ENCODE results near the gene IQSEC1.

IQSEC1 gene

DNA sequence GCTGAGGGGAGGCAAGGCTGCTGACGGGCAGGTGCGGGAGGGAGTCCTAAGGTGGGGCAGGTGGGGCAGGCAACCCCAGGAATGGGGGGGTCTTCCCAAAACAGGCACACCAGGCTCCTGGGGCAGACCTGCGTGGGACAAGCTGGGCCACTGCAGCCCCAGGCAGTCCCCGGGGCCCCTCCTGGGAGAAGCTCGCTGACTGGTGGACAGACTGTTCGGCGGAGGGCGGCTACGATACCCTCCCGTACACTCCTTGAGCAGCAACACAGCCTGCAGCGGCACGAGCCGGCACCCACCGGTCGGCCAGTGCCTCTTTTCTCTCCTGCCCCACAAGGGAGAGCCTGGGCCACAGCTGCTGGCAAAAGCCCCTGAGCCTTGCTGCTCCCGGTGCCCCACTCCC lies 165.9 kb downstream of the IQSEC1 start:
- in situ Hi-C loops (cut with HindIII; ENCODE audit: low sequenced_read_pairs) = no loop called here
- H3K4me3 ChIP-seq (ENCODE audit: low read depth, low read length) = no peak overlapping the region
- TF ChIP-seq, protein P1, sequence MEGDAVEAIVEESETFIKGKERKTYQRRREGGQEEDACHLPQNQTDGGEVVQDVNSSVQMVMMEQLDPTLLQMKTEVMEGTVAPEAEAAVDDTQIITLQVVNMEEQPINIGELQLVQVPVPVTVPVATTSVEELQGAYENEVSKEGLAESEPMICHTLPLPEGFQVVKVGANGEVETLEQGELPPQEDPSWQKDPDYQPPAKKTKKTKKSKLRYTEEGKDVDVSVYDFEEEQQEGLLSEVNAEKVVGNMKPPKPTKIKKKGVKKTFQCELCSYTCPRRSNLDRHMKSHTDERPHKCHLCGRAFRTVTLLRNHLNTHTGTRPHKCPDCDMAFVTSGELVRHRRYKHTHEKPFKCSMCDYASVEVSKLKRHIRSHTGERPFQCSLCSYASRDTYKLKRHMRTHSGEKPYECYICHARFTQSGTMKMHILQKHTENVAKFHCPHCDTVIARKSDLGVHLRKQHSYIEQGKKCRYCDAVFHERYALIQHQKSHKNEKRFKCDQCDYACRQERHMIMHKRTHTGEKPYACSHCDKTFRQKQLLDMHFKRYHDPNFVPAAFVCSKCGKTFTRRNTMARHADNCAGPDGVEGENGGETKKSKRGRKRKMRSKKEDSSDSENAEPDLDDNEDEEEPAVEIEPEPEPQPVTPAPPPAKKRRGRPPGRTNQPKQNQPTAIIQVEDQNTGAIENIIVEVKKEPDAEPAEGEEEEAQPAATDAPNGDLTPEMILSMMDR (IDR thresholded peaks at IDR 0.05; ENCODE audit: low read depth, low read length) = no peak
- no peak for DNase-seq (ENCODE audit: low read depth, low spot score)

- no peak overlapping the region for H3K4me3 ChIP-seq (ENCODE audit: low read depth, low read length)
- in situ Hi-C loops (cut with HindIII; ENCODE audit: low sequenced_read_pairs) = no loop called here
These were observed 166.3 kb downstream of the IQSEC1 start for GRCh38 chr3:12906916-12907290.

GRCh38 chr3:12906141-12906915 lies 166.9 kb downstream of the IQSEC1 start:
- H3K4me3 ChIP-seq (ENCODE audit: low read depth, low read length) = no peak overlapping the region
- in situ Hi-C loops (cut with HindIII; ENCODE audit: low sequenced_read_pairs) = no loop called here
- TF ChIP-seq, protein P1 (IDR thresholded peaks at IDR 0.05; ENCODE audit: low read depth, low read length) = no peak
- no peak for DNase-seq (ENCODE audit: low read depth, low spot score)

More at GRCh38 chr3:12906916-12907290, 166.3 kb downstream of the IQSEC1 start:
- DNase-seq (ENCODE audit: low read depth, low spot score) = no peak
- TF ChIP-seq, protein P1 (IDR thresholded peaks at IDR 0.05; ENCODE audit: low read depth, low read length) = no peak

- TF ChIP-seq, protein P1 (IDR thresholded peaks at IDR 0.05; ENCODE audit: low read depth, low read length) = no peak
- DNase-seq (ENCODE audit: low read depth, low spot score) = no peak
- in situ Hi-C loops (cut with HindIII; ENCODE audit: low sequenced_read_pairs) = no loop called here
- H3K4me3 ChIP-seq (ENCODE audit: low read depth, low read length) = no peak overlapping the region
These were observed 167.7 kb downstream of the IQSEC1 start for GRCh38 chr3:12905316-12906071.

DNA sequence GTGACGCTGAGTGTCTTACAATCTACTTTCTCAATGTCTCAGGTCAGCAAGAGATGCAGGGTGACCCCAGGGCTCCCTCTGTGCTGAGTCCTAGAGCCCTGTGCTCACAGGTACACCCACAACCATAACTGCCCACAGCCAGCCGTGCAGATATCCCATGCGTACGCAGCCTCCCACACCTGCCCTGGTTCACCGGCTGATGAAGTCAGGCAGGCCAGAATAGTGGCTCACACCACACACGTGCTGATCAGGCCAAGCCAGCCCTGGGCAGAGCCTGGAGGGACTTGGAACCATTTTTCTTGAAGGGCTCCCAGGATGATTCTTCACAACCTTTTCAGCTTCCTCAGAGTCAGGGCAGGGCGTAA lies 168.3 kb downstream of the IQSEC1 start:
- TF ChIP-seq, protein P1 (IDR thresholded peaks at IDR 0.05; ENCODE audit: low read depth, low read length) = no peak
- in situ Hi-C loops (cut with HindIII; ENCODE audit: low sequenced_read_pairs) = no loop called here
- no peak for DNase-seq (ENCODE audit: low read depth, low spot score)

DNA sequence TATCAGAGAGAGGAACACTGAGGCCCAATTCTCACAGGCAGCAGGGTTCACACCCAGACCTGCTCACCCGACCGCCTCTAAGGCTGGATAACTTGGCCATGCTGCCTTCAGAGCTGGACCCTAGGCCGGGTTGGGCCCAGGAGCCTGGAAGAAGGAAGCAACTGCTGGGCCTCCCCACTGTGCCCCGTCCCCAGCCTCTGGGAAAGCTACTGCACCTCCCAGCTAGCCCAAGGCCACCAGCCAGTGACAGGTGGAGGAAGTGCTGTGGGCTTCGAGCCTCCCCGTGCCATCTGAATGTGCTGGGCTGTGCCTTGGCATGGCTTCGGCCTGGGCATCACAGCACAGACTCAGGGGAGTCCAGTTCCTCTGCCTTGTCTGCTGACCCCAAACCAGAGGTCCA lies 169.3 kb downstream of the IQSEC1 start:
- TF ChIP-seq, protein P1 (IDR thresholded peaks at IDR 0.05; ENCODE audit: low read depth, low read length) = no peak
- H3K4me3 ChIP-seq (ENCODE audit: low read depth, low read length) = no peak overlapping the region
- DNase-seq (ENCODE audit: low read depth, low spot score) = no peak
- in situ Hi-C loops (cut with HindIII; ENCODE audit: low sequenced_read_pairs) = no loop called here

More for the DNA sequence above, 168.3 kb downstream of the IQSEC1 start:
- H3K4me3 ChIP-seq (ENCODE audit: low read depth, low read length) = no peak overlapping the region

Data from astrocyte of the spinal cord (primary cell).